Nephron progenitor cell (in vitro differentiated cells): ENCODE measurements around the gene RSAD1.
A peak's percentile ranks its signal among the peaks of the same experiment; 100 is the strongest.

Experiments used
- DNase-seq: peaks from one replicate; pipeline ENCODE4 v3.0.0; 2021
- H3K27ac Mint-ChIP-seq: 2 replicates; pipeline ENCODE4 v1.8.0; 2021; ENCODE audit warnings: mild to moderate bottlenecking, moderate library complexity, mixed read lengths
- H3K27me3 Mint-ChIP-seq: 2 replicates; pipeline ENCODE4 v1.8.0; 2021; ENCODE audit warnings: mild to moderate bottlenecking, low read depth, mixed read lengths; ENCODE audit not compliant: poor library complexity
- H3K36me3 Mint-ChIP-seq: 2 replicates; pipeline ENCODE4 v1.8.0; 2021; ENCODE audit warnings: low read depth, mixed read lengths
- H3K4me1 Mint-ChIP-seq: 2 replicates; pipeline ENCODE4 v1.8.0; 2021; ENCODE audit warnings: mixed read lengths
- H3K4me3 Mint-ChIP-seq: 2 replicates; pipeline ENCODE4 v1.8.0; 2021; ENCODE audit warnings: mild to moderate bottlenecking, moderate library complexity, mixed read lengths
- H3K9me3 Mint-ChIP-seq: 2 replicates; pipeline ENCODE4 v1.8.0; 2021; ENCODE audit warnings: mild to moderate bottlenecking, moderate library complexity, mixed read lengths
- CTCF ChIP-seq: fragments of 200-600 bp; sonication (generic); IDR thresholded peaks from 2 replicates; pipeline ENCODE4 v1.5.0; 2021; ENCODE audit warnings: antibody characterized with exemption

The RSAD1 gene

GRCh38 chr17:50452630-50453300 lies 25.9 kb upstream of the RSAD1 start:
- no peaks in the 10 kb centered on the region for H3K9me3 Mint-ChIP-seq
- peaks cover 6% of the 10 kb centered on the region for H3K36me3 Mint-ChIP-seq
- no peak overlapping the region for H3K4me3 Mint-ChIP-seq
- DNase-seq = no peak
- peaks cover 6% of the 10 kb centered on the region for H3K4me1 Mint-ChIP-seq
- TF ChIP-seq CTCF = no peak
- no peak overlapping the region for H3K27ac Mint-ChIP-seq
- peaks cover 10% of the 10 kb centered on the region for H3K27me3 Mint-ChIP-seq

- peaks cover 6% of the 10 kb centered on the region for H3K36me3 Mint-ChIP-seq
- peaks cover 12% of the 10 kb centered on the region for H3K27me3 Mint-ChIP-seq
- H3K9me3 Mint-ChIP-seq = no peaks in the 10 kb centered on the region
These were observed 24.8 kb upstream of the RSAD1 start for GRCh38 chr17:50453901-50454300.

GRCh38 chr17:50457621-50458020 lies 21.0 kb upstream of the RSAD1 start:
- Mint-ChIP-seq H3K27me3 (peaks cover 12% of the 10 kb centered on the region), H3K27ac (no peak overlapping the region), H3K9me3 (no peaks in the 10 kb centered on the region), H3K36me3 (no peaks in the 10 kb centered on the region), H3K4me3 (no peak overlapping the region), H3K4me1 (peaks cover 16% of the 10 kb centered on the region)
- TF ChIP-seq CTCF = no peak
- DNase-seq = no peak

More at GRCh38 chr17:50453901-50454300, 24.8 kb upstream of the RSAD1 start:
- H3K4me1 Mint-ChIP-seq = peaks cover 16% of the 10 kb centered on the region
- no peak overlapping the region for H3K27ac Mint-ChIP-seq
- H3K4me3 Mint-ChIP-seq = no peak overlapping the region
- no peak for TF ChIP-seq CTCF
- no peak for DNase-seq

- Mint-ChIP-seq H3K27ac (no peak overlapping the region), H3K36me3 (no peaks in the 10 kb centered on the region)
These were observed 20.4 kb upstream of the RSAD1 start for GRCh38 chr17:50458270-50458669.

GRCh38 chr17:50458701-50459676 lies 19.7 kb upstream of the RSAD1 start:
- Mint-ChIP-seq H3K4me1 (peaks cover 11% of the 10 kb centered on the region), H3K27ac (peak overlapping the region; percentile 82), H3K27me3 (peaks cover 12% of the 10 kb centered on the region), H3K36me3 (no peaks in the 10 kb centered on the region), H3K4me3 (no peak overlapping the region), H3K9me3 (no peaks in the 10 kb centered on the region)
- no peak for DNase-seq
- no peak for TF ChIP-seq CTCF

More at GRCh38 chr17:50458270-50458669, 20.4 kb upstream of the RSAD1 start:
- Mint-ChIP-seq H3K4me3 (no peak overlapping the region), H3K4me1 (peaks cover 16% of the 10 kb centered on the region), H3K9me3 (no peaks in the 10 kb centered on the region), H3K27me3 (peaks cover 12% of the 10 kb centered on the region)
- no peak for TF ChIP-seq CTCF
- DNase-seq = no peak
